ENCODE measurements around the gene MYH14.

DNA sequence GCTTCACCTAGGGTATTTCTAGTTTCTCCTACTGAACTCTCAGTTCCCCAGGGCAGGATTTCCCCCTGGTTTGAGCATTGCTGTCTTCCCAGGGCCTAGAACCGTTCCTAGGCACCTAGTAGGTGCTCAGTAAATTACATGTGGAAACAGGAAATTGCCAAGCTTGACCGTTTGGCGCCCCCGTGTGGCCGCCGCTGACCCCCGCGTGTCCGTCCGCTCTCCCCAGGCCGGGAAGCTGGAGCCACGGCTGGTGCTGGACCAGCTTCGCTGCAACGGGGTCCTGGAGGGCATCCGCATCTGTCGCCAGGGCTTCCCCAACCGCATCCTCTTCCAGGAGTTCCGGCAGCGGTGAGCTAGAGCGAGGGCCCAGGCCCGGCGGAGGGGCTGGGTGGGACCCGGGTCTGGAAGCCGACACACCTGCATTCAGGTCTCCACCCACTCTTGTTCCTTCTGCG, 55.5 kb downstream of the MYH14 start:
- TF ChIP-seq, protein P1, sequence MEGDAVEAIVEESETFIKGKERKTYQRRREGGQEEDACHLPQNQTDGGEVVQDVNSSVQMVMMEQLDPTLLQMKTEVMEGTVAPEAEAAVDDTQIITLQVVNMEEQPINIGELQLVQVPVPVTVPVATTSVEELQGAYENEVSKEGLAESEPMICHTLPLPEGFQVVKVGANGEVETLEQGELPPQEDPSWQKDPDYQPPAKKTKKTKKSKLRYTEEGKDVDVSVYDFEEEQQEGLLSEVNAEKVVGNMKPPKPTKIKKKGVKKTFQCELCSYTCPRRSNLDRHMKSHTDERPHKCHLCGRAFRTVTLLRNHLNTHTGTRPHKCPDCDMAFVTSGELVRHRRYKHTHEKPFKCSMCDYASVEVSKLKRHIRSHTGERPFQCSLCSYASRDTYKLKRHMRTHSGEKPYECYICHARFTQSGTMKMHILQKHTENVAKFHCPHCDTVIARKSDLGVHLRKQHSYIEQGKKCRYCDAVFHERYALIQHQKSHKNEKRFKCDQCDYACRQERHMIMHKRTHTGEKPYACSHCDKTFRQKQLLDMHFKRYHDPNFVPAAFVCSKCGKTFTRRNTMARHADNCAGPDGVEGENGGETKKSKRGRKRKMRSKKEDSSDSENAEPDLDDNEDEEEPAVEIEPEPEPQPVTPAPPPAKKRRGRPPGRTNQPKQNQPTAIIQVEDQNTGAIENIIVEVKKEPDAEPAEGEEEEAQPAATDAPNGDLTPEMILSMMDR (IDR thresholded peaks at IDR 0.05): peak in 3 of 6 experiments; percentile 39 to 46 (median 44)
- TF ChIP-seq POLR2A (IDR thresholded peaks at IDR 0.05): no peak
